Spinal cord (tissue), 10 donors: ENCODE measurements around the gene ILF2. TPM values are rescaled to one million over a fixed set of nuclear protein-coding genes. Genes with fewer than 3 reads are reported as not detected.
"Not testable (repeated sequence)": the region's sequence is repeated elsewhere in the genome, so short reads cannot be mapped to it uniquely, and the experiment has no call there.

Source experiments
- DNase-seq, 6 donors: peaks; one replicate each; pipeline versions ENCODE4 v3.0.0 to v3.0.0-alpha.2; 2013 to 2015; ENCODE audit warnings: low spot score in 6 of 6, low read depth in 4 of 6
- H3K27ac ChIP-seq: one replicate; pipeline ENCODE4 v1.5.1; 2013; ENCODE audit warnings: low read depth, low read length, control low read depth
- H3K27me3 ChIP-seq: one replicate; pipeline ENCODE4 v1.6.1; 2013; ENCODE audit warnings: low read length; ENCODE audit not compliant: control insufficient read depth, insufficient read depth
- H3K36me3 ChIP-seq: one replicate; pipeline ENCODE4 v1.6.1; 2013; ENCODE audit warnings: low read length; ENCODE audit not compliant: control insufficient read depth, insufficient read depth
- H3K4me1 ChIP-seq: one replicate; pipeline ENCODE4 v1.6.1; 2013; ENCODE audit warnings: low read length; ENCODE audit not compliant: control insufficient read depth, insufficient read depth
- H3K4me3 ChIP-seq: one replicate; pipeline ENCODE4 v1.5.1; 2013; ENCODE audit warnings: low read depth, low read length, control low read depth
- H3K9me3 ChIP-seq: one replicate; pipeline ENCODE4 v1.6.1; 2013; ENCODE audit warnings: low read length; ENCODE audit not compliant: control insufficient read depth, insufficient read depth
- WGBS: methylation state at CpG from one replicate; pipeline ENCODE4 v1.1.5; 2013; ENCODE audit warnings: missing lambda C conversion rate; ENCODE audit not compliant: insufficient coverage; 5-methylcytosine and 5-hydroxymethylcytosine counted together
- polyA plus RNA-seq, 2 donors: library from polyadenylated mRNA; unstranded; fragments of 120-200 nt; gene quantifications; one replicate each; pipeline ENCODE4 v1.2.1, GENCODE V29; 2013; ENCODE audit not compliant: insufficient read length in 2 of 2
- total RNA-seq, 2 donors: library from RNA; depleted of rRNA in 1 of 2; stranded (reverse); fragments of 120-200 nt in 1 of 2; fragments of >200 nt in 1 of 2; gene quantifications; one replicate each; pipeline versions ENCODE4 v1.2.3 to v1.2.4, GENCODE V29; 2013 to 2014
- donor health status: healthy.

Gene ILF2
- total and polyA plus RNA-seq, 4 donors, result 155 to 243 (median 211) TPM

DNA sequence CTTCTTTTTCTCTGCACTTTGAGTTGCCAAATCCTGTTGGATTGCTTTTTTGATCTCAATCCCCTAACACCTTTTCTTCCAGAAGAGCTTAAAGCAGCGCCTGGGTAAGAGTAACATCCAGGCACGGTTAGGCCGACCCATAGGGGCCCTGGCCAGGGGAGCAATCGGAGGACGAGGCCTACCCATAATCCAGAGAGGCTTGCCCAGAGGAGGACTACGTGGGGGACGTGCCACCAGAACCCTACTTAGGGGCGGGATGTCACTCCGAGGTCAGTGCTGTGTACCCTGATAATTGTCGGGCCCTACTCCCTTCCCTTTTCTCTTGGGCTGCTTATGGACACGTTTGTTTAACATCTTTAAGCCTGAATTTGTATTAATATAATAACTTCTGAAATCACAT is 28.6 kb downstream of the ILF2 start:
- Histone ChIP-seq H3K4me3 (no peak overlapping the region), H3K9me3 (no peaks in the 10 kb centered on the region), H3K4me1 (peaks cover 4% of the 10 kb centered on the region), H3K27ac (no peak overlapping the region), H3K36me3 (peaks cover 69% of the 10 kb centered on the region), H3K27me3 (no peaks in the 10 kb centered on the region)
- 93% methylated on average over 9 of the region's 11 CpGs for WGBS
- DNase-seq, result no peak

GRCh38 chr1:153640861-153641260 is 29.9 kb downstream of the ILF2 start:
- H3K27me3 ChIP-seq, result no peaks in the 10 kb centered on the region
- H3K4me1 ChIP-seq, result peaks cover 14% of the 10 kb centered on the region
- H3K4me3 ChIP-seq, result no peak overlapping the region
- DNase-seq, result no peak
- H3K36me3 ChIP-seq, result peaks cover 69% of the 10 kb centered on the region
- no peaks in the 10 kb centered on the region for H3K9me3 ChIP-seq
- 70% methylated on average over 4 of the region's 6 CpGs for WGBS
- H3K27ac ChIP-seq, result no peak overlapping the region

GRCh38 chr1:153640213-153640612 is 30.6 kb downstream of the ILF2 start:
- not testable (repeated sequence) for H3K4me3 ChIP-seq, H3K27me3 ChIP-seq, H3K27ac ChIP-seq, H3K9me3 ChIP-seq, DNase-seq
- 100% methylated on average over 3 of the region's 5 CpGs for WGBS
- H3K36me3 ChIP-seq, result peaks cover 70% of the 10 kb centered on the region
- peaks cover 21% of the 10 kb centered on the region for H3K4me1 ChIP-seq

DNA sequence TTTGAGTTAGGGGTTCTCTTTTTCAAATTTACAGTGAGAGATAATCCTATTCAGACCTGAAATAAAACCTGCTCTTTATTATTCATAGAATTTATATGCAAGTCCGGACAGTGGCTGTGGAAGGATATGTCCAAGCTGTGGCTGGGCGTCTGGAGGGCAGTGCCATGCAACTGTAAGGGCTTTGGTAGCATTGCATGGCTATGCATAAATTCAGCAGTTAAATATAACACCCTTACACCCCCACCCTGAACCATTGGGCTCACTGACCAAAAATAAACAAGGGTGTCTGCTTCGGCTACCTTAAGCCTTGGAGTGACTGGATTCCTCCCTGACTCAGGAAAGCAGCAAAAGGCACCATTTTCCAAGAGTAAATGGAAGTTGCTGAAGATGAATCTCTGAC is 31.5 kb downstream of the ILF2 start:
- H3K4me1 ChIP-seq, result peaks cover 25% of the 10 kb centered on the region
- peaks cover 66% of the 10 kb centered on the region for H3K36me3 ChIP-seq
- no peak overlapping the region for H3K4me3 ChIP-seq
- no peak for DNase-seq
- no CpG with 5 or more reads among the region's 3 CpGs for whole genome bisulfite sequencing
- H3K27me3 ChIP-seq, result no peaks in the 10 kb centered on the region
- no peaks in the 10 kb centered on the region for H3K9me3 ChIP-seq
- H3K27ac ChIP-seq, result no peak overlapping the region

GRCh38 chr1:153638261-153638660 is 32.5 kb downstream of the ILF2 start:
- no peak for DNase-seq

GRCh38 chr1:153636312-153636711 is 34.5 kb downstream of the ILF2 start:
- H3K4me1 ChIP-seq, result peaks cover 33% of the 10 kb centered on the region
- no peak overlapping the region for H3K27ac ChIP-seq
- H3K36me3 ChIP-seq, result peaks cover 50% of the 10 kb centered on the region
- no peaks in the 10 kb centered on the region for H3K9me3 ChIP-seq
- no peak overlapping the region for H3K4me3 ChIP-seq
- no peak for DNase-seq
- 100% methylated on average over 1 of the region's 9 CpGs for WGBS
- H3K27me3 ChIP-seq, result no peaks in the 10 kb centered on the region

More at GRCh38 chr1:153638261-153638660, 32.5 kb downstream of the ILF2 start:
- Histone ChIP-seq H3K36me3 (peaks cover 61% of the 10 kb centered on the region), H3K4me3 (no peak overlapping the region), H3K4me1 (peaks cover 30% of the 10 kb centered on the region), H3K27ac (no peak overlapping the region), H3K27me3 (no peaks in the 10 kb centered on the region), H3K9me3 (no peaks in the 10 kb centered on the region)
- 81% methylated on average over 5 of the region's 6 CpGs for WGBS

DNA sequence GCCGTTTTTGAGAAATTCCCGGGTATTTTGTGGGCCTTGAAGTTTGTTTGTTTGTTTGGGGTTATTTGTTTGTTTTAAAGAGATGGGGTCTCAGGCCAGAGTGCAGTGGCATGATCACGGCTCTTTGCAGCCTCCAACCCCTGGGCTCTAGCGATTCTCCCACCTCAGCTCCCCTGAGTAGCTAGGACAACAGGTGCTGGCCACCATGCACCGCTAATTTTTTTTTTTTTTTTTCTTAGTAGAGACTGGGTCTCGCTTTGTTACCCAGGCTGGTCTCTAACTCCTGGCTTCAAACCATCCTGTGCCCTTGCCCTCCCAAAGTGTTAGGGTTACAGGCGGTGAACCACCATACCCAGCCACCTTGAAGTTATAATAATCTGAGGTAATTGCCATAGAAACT is 34.9 kb downstream of the ILF2 start:
- no peak overlapping the region for H3K4me3 ChIP-seq
- peaks cover 33% of the 10 kb centered on the region for H3K4me1 ChIP-seq
- no peaks in the 10 kb centered on the region for H3K27me3 ChIP-seq
- 100% methylated on average over 1 of the region's 7 CpGs for WGBS
- no peak for DNase-seq
- peaks cover 50% of the 10 kb centered on the region for H3K36me3 ChIP-seq
- no peak overlapping the region for H3K27ac ChIP-seq
- no peaks in the 10 kb centered on the region for H3K9me3 ChIP-seq

DNA sequence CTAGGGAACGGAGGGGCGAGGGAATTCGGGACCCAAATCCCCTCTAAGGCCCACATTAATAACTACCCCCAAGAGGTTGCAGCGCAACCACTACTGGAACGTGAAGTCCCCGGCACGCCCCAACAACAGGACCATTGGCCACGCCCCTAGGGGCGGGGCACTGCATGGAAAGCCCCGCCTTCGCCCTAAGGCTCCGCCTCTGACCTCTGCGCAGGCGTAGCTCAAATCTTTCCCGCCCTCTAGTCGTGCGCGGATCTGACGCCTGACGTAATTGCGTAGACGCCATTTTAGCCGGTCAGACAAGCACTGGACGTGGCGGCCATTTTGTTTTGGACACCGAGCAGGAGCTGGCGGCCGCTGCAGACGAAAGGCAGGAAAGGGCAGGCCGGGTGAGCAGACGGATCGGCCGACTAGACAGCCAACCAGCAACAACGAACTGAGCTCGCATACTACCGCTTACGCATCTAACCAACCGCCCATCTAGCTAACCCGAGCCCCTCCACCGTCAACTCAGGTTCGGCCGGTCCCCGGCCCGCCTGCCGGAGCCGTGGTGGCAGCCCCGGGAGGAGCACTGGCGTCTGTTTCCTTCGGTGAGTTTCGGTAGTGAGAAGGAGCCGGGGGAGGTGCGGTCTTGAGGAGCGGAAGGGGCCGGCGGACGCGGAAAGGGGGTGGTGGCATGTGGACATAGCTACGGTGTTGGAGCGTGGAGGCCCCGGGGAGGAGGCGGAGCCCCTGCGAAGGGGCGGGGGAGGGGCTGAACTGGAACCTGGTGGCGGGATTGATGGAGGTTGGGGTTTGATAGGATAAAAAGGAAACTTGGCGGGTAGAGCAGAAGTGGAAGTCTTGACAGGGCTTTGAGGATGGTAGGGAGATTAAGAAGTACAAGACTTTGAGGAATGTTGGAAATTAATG is 36.8 kb downstream of the ILF2 start, which contains the start of gene CHTOP:
TSS of gene CHTOP (plus strand) at position 313 of the 912 bp plus-strand sequence. CDS start 2,523 bp downstream, outside the sequence.
- no peaks in the 10 kb centered on the region for H3K27me3 ChIP-seq
- H3K4me1 ChIP-seq, result peaks cover 40% of the 10 kb centered on the region
- H3K27ac ChIP-seq, result peak within 1 kb of the TSS; percentile 99
- WGBS, result under 1% methylated on average over 65 of the region's 65 CpGs
- no peaks in the 10 kb centered on the region for H3K9me3 ChIP-seq
- peaks cover 34% of the 10 kb centered on the region for H3K36me3 ChIP-seq
- H3K4me3 ChIP-seq, result peak within 1 kb of the TSS; percentile 98
- peak; percentile 95 to 100 (median 98) for DNase-seq

GRCh38 chr1:153633161-153633753 is 37.5 kb downstream of the ILF2 start:
- 45% methylated on average over 12 of the region's 18 CpGs for WGBS
- peak overlapping the region; percentile 99 for H3K27ac ChIP-seq
- no peaks in the 10 kb centered on the region for H3K27me3 ChIP-seq
- DNase-seq, result no peak
- H3K4me3 ChIP-seq, result peak overlapping the region; percentile 98
- no peaks in the 10 kb centered on the region for H3K9me3 ChIP-seq
- peaks cover 26% of the 10 kb centered on the region for H3K36me3 ChIP-seq
- peaks cover 48% of the 10 kb centered on the region for H3K4me1 ChIP-seq
